ENCODE results near the gene STK39. TPM values are rescaled to one million over a fixed set of nuclear protein-coding genes. Genes with fewer than 3 reads are reported as not detected.

Gene STK39
- total and polyA plus RNA-seq, 9 of the 15 experiments (the other 6 are each of a cell fraction or from before 2014, with no cell fraction given): 0.19 to 0.76 (median 0.51) TPM

DNA sequence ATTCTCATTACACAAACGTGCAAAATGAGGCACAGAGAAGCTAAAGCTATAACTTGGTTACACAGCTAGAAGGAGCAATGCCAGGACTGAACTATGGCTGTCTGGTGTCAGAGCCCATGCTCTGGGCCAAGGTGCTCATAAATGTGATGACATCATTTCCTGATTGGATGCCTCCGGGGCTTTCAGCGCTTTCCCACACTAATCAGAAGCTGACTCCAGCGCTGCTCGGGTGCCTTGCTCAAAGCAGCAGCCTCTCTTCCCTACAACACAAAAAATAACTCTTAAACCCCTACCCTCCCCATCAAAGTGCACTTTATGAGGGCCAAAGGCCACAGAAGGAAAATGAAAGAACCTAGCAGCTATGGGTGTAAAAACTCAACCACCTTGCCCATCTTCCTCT is 90.7 kb downstream of the STK39 start:
- Histone ChIP-seq H4K20me1 (replicated peaks; ENCODE audit: control insufficient read depth, insufficient read depth, low read length) (no peaks in the 10 kb centered on the region), H3K27me3 (ENCODE audit: control insufficient read depth in 2 of 2, insufficient read depth in 2 of 2, low read length in 2 of 2) (peaks cover 0 to 7% of the 10 kb centered on the region in 2 experiments; a peak in 1 of 5 replicates), H2AFZ (ENCODE audit: low read depth, low read length) (no peak overlapping the region), H3K9ac (ENCODE audit: insufficient read depth in 1 of 2, low read depth in 2 of 2, low read length in 2 of 2) (no peak overlapping the region), H3K36me3 (ENCODE audit: control insufficient read depth, insufficient read depth, low read length) (no peaks in the 10 kb centered on the region), H3K79me2 (ENCODE audit: control insufficient read depth, insufficient read depth, low read length) (no peaks in the 10 kb centered on the region), H3K9me1 (ENCODE audit: control insufficient read depth, insufficient read depth, low read length) (no peaks in the 10 kb centered on the region), H3K4me2 (ENCODE audit: insufficient read depth, low read length) (no peak overlapping the region), H3K4me3 (no peak overlapping the region), H3K9me3 (replicated peaks; ENCODE audit: control insufficient read depth, insufficient read depth, low read depth, low read length) (no peaks in the 10 kb centered on the region), H3K27ac (ENCODE audit: extremely low read depth, low read depth, low read length) (no peak overlapping the region), H3K4me1 (replicated peaks in 1 of 2; ENCODE audit: control insufficient read depth in 2 of 2, insufficient read depth in 2 of 2, low read length in 2 of 2) (no peaks in the 10 kb centered on the region)
- FAIRE-seq (no peak), DNase-seq (ENCODE audit: extremely low read depth in 1 of 4, low spot score in 3 of 4) (no peak), ATAC-seq (peak; percentile 51)
- no peak for TF ChIP-seq NFRKB (IDR thresholded peaks at IDR 0.05; ENCODE audit: low read depth)
- no peak for TF ChIP-seq KDM5B (IDR thresholded peaks at IDR 0.05; ENCODE audit: insufficient replicate concordance, low read depth, low read length)
- no peak for TF ChIP-seq HNRNPK (IDR thresholded peaks at IDR 0.05; ENCODE audit: low read depth, low read length, poor library complexity, severe bottlenecking)
- no peak for TF ChIP-seq ZSCAN32 (CRISPR knock-in tag; IDR thresholded peaks at IDR 0.05)
- TF ChIP-seq ETV6 (IDR thresholded peaks at IDR 0.05; ENCODE audit: borderline replicate concordance in 1 of 2, low read depth in 2 of 2, low read length in 1 of 2): no peak
- TF ChIP-seq ETV6 (CRISPR knock-in tag; IDR thresholded peaks at IDR 0.05; ENCODE audit: borderline replicate concordance): no peak
- no peak for TF ChIP-seq DPF2 (IDR thresholded peaks at IDR 0.05)
- peak; percentile 39; the same call in 1 of the 2 replicates for TF ChIP-seq ATF7 (IDR thresholded peaks at IDR 0.05)
- TF ChIP-seq ILK (tag; IDR thresholded peaks at IDR 0.05; ENCODE audit: borderline replicate concordance, low read depth): no peak
- TF ChIP-seq PCBP1 (IDR thresholded peaks at IDR 0.05; ENCODE audit: low read depth, low read length, poor library complexity, severe bottlenecking): no peak
- TF ChIP-seq ATF3 (IDR thresholded peaks at IDR 0.05): peak; percentile 59; the same call in 1 of the 2 replicates
- TF ChIP-seq ATF3 (CRISPR knock-in tag; conservative IDR thresholded peaks at IDR 0.05): no peak
- TF ChIP-seq POLR2AphosphoS5 (IDR thresholded peaks at IDR 0.05; ENCODE audit: control insufficient read depth, insufficient read depth, low read depth, low read length): no peak
- no peak for TF ChIP-seq FOXJ3 (CRISPR knock-in tag; IDR thresholded peaks at IDR 0.05)
- no peak for TF ChIP-seq KDM2B (CRISPR knock-in tag; IDR thresholded peaks at IDR 0.05)
- TF ChIP-seq CBX2 (IDR thresholded peaks at IDR 0.05; ENCODE audit: insufficient read depth, low read length, poor library complexity, severe bottlenecking): no peak
- no peak for TF ChIP-seq RNF2 (IDR thresholded peaks at IDR 0.05)
- TF ChIP-seq VEZF1 (CRISPR knock-in tag; IDR thresholded peaks at IDR 0.05): no peak
- TF ChIP-seq ZNF717 (CRISPR knock-in tag; IDR thresholded peaks at IDR 0.05): no peak
- in situ Hi-C loops (cut with MboI): no loop called here
- CTCF ChIA-PET (ENCODE audit: low intra/inter-chr PET ratio): no interaction called here
- POLR2A ChIA-PET: interaction anchor here (0.6 to 0.7 kb wide), 2 partner anchors 36 to 1713 kb away, joined by 3 read pairs; no protein-coding TSS in a partner anchor
- no TSS peak for BruUV-seq (replicated peaks)
- intact Hi-C loops (cut with micrococcal nuclease): no loop called here
- 0% methylated on average over 5 of the region's 5 CpGs for WGBS (ENCODE audit: insufficient coverage, low coverage, missing lambda C conversion rate)

All from K562 (cell line).